Measurements from ENCODE around the gene SIM1.

The SIM1 gene

DNA sequence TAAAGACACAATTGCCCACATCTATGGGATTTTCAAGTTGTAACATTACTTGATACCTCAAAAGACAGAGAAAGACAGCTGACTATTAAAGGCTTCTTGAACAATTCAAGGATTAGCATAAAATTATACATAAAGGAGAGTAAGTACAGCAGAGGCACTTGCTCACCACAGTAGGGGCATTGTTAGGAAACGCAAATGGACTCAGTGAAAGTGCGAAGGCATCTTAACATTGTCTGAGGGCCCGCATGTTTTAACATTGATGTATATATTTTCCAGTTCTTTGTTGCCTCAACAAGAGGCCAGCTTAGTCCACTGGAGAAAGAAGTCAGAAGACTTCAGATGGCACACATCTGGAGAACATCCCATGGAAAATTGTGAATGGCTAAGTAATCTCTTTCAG, 115.4 kb downstream of the SIM1 start:
- Histone ChIP-seq H3K36me3 (ENCODE audit: control insufficient read depth in 2 of 2, insufficient read depth in 1 of 2, low read length in 2 of 2) (no peaks in the 10 kb centered on the region), H3K27ac (ENCODE audit: extremely low read depth, low read depth, low read length) (no peak overlapping the region), H3K9me3 (ENCODE audit: control insufficient read depth, insufficient read depth, low read depth, low read length) (no peaks in the 10 kb centered on the region), H3K4me1 (ENCODE audit: control insufficient read depth, insufficient read depth, low read length) (no peaks in the 10 kb centered on the region; the same call in 1 of the 2 replicates), H3K4me3 (ENCODE audit: low read depth, low read length) (no peak overlapping the region)
- ChIA-PET CTCF (interaction anchor here (0.6 kb wide), 1 partner anchor 746 kb away, joined by 3 read pairs; no protein-coding TSS in a partner anchor), POLR2A (no interaction called here)
- TF ChIP-seq ZNF37A (tag by site-specific recombination; IDR thresholded peaks at IDR 0.05) (no peak), ZNF629 (tag by site-specific recombination; IDR thresholded peaks at IDR 0.05) (no peak), ZNF624 (tag by site-specific recombination; IDR thresholded peaks at IDR 0.05) (no peak), SP2 (tag by site-specific recombination; IDR thresholded peaks at IDR 0.05) (no peak), GLI2 (tag by site-specific recombination; IDR thresholded peaks at IDR 0.05; ENCODE audit: borderline replicate concordance, low read depth) (no peak), TCF7L2 (IDR thresholded peaks at IDR 0.05; ENCODE audit: borderline replicate concordance, low read depth, low read length) (no peak), ZNF366 (tag by site-specific recombination; conservative IDR thresholded peaks at IDR 0.05) (no peak), EGR2 (tag by site-specific recombination; IDR thresholded peaks at IDR 0.05; ENCODE audit: low read depth) (no peak), ZNF623 (tag by site-specific recombination; IDR thresholded peaks at IDR 0.05) (no peak), ZNF146 (tag by site-specific recombination; IDR thresholded peaks at IDR 0.05) (no peak), ZNF221 (tag by site-specific recombination; IDR thresholded peaks at IDR 0.05; ENCODE audit: borderline replicate concordance) (no peak), ZNF223 (tag by site-specific recombination; IDR thresholded peaks at IDR 0.05) (no peak), ZNF292 (tag by site-specific recombination; IDR thresholded peaks at IDR 0.05; ENCODE audit: borderline replicate concordance, low read depth) (no peak), ZNF658 (tag by site-specific recombination; IDR thresholded peaks at IDR 0.05) (no peak)
- TF ChIP-seq, protein P1, sequence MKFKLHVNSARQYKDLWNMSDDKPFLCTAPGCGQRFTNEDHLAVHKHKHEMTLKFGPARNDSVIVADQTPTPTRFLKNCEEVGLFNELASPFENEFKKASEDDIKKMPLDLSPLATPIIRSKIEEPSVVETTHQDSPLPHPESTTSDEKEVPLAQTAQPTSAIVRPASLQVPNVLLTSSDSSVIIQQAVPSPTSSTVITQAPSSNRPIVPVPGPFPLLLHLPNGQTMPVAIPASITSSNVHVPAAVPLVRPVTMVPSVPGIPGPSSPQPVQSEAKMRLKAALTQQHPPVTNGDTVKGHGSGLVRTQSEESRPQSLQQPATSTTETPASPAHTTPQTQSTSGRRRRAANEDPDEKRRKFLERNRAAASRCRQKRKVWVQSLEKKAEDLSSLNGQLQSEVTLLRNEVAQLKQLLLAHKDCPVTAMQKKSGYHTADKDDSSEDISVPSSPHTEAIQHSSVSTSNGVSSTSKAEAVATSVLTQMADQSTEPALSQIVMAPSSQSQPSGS (tag by site-specific recombination; IDR thresholded peaks at IDR 0.05; ENCODE audit: low read depth) = no peak
- TF ChIP-seq, protein P2, sequence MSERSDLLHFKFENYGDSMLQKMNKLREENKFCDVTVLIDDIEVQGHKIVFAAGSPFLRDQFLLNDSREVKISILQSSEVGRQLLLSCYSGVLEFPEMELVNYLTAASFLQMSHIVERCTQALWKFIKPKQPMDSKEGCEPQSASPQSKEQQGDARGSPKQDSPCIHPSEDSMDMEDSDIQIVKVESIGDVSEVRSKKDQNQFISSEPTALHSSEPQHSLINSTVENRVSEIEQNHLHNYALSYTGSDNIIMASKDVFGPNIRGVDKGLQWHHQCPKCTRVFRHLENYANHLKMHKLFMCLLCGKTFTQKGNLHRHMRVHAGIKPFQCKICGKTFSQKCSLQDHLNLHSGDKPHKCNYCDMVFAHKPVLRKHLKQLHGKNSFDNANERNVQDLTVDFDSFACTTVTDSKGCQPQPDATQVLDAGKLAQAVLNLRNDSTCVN (tag by site-specific recombination; optimal IDR thresholded peaks at IDR 0.05) = no peak
- TF ChIP-seq, protein P3, sequence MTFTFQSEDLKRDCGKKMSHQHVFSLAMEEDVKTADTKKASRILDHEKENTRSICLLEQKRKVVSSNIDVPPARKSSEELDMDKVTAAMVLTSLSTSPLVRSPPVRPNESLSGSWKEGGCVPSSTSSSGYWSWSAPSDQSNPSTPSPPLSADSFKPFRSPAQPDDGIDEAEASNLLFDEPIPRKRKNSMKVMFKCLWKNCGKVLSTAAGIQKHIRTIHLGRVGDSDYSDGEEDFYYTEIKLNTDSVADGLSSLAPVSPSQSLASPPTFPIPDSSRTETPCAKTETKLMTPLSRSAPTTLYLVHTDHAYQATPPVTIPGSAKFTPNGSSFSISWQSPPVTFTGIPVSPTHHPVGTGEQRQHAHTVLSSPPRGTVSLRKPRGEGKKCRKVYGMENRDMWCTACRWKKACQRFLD (tag by site-specific recombination; IDR thresholded peaks at IDR 0.05) = no peak

DNA sequence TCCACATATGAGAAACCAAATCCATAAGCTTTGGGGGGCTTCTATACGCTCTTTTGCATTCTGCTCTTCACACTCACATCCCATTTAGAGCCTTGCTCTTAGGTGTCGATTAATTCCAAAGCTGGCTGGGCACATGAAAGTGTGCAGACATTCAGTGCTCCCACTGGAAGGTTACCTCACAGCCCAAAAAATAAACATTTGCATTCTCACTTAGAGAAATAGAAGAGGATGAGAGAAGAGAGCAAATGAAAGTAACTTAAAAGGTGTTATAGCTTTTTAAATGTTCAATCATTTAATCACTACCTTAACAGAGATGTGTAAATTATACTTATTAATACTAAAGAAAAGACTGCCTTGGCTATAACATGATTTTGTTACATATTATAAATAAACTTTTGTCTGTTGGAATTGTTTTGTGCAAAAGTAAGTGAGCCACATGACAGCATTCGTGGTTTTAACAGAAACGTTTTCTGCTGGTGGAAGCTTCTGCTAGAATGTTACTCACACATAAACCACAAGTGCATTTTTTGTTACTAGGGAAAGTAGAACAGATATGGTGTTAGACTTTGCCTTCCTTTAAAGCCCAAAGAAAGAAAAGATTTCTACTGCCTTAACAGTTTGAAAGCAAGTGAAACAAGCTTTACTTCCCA, 116.7 kb downstream of the SIM1 start:
- Histone ChIP-seq H3K36me3 (ENCODE audit: control insufficient read depth in 2 of 2, insufficient read depth in 1 of 2, low read length in 2 of 2) (no peaks in the 10 kb centered on the region), H3K9me3 (ENCODE audit: control insufficient read depth, insufficient read depth, low read depth, low read length) (no peaks in the 10 kb centered on the region), H3K4me1 (ENCODE audit: control insufficient read depth, insufficient read depth, low read length) (no peaks in the 10 kb centered on the region; the same call in 1 of the 2 replicates), H3K4me3 (ENCODE audit: low read depth, low read length) (no peak overlapping the region), H3K27ac (ENCODE audit: extremely low read depth, low read depth, low read length) (no peak overlapping the region)
- ChIA-PET POLR2A (no interaction called here), CTCF (no interaction called here)
- TF ChIP-seq ZNF701 (tag by site-specific recombination; IDR thresholded peaks at IDR 0.05) (no peak), ZNF132 (tag by site-specific recombination; IDR thresholded peaks at IDR 0.05; ENCODE audit: borderline replicate concordance) (no peak), YY2 (tag by site-specific recombination; IDR thresholded peaks at IDR 0.05) (no peak), ZNF624 (tag by site-specific recombination; IDR thresholded peaks at IDR 0.05) (no peak), IKZF3 (tag by site-specific recombination; IDR thresholded peaks at IDR 0.05) (no peak), ZNF837 (tag by site-specific recombination; IDR thresholded peaks at IDR 0.05) (no peak), ZNF174 (tag by site-specific recombination; IDR thresholded peaks at IDR 0.05) (no peak)
- TF ChIP-seq, protein P4, sequence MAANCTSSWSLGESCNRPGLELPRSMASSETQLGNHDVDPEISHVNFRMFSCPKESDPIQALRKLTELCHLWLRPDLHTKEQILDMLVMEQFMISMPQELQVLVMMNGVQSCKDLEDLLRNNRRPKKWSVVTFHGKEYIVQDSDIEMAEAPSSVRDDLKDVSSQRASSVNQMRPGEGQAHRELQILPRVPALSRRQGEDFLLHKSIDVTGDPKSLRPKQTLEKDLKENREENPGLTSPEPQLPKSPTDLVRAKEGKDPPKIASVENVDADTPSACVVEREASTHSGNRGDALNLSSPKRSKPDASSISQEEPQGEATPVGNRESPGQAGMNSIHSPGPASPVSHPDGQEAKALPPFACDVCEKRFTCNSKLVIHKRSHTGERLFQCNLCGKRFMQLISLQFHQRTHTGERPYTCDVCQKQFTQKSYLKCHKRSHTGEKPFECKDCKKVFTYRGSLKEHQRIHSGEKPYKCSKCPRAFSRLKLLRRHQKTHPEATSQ (tag by site-specific recombination; IDR thresholded peaks at IDR 0.05) = no peak
- TF ChIP-seq, protein P5, sequence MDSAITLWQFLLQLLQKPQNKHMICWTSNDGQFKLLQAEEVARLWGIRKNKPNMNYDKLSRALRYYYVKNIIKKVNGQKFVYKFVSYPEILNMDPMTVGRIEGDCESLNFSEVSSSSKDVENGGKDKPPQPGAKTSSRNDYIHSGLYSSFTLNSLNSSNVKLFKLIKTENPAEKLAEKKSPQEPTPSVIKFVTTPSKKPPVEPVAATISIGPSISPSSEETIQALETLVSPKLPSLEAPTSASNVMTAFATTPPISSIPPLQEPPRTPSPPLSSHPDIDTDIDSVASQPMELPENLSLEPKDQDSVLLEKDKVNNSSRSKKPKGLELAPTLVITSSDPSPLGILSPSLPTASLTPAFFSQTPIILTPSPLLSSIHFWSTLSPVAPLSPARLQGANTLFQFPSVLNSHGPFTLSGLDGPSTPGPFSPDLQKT (IDR thresholded peaks at IDR 0.05; ENCODE audit: borderline replicate concordance, low read depth, low read length) = no peak
- TF ChIP-seq, protein P6, sequence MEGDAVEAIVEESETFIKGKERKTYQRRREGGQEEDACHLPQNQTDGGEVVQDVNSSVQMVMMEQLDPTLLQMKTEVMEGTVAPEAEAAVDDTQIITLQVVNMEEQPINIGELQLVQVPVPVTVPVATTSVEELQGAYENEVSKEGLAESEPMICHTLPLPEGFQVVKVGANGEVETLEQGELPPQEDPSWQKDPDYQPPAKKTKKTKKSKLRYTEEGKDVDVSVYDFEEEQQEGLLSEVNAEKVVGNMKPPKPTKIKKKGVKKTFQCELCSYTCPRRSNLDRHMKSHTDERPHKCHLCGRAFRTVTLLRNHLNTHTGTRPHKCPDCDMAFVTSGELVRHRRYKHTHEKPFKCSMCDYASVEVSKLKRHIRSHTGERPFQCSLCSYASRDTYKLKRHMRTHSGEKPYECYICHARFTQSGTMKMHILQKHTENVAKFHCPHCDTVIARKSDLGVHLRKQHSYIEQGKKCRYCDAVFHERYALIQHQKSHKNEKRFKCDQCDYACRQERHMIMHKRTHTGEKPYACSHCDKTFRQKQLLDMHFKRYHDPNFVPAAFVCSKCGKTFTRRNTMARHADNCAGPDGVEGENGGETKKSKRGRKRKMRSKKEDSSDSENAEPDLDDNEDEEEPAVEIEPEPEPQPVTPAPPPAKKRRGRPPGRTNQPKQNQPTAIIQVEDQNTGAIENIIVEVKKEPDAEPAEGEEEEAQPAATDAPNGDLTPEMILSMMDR (tag by site-specific recombination; IDR thresholded peaks at IDR 0.05) = no peak

All from HEK293 (cell line).